ENCODE data around the gene PTDSS2.

DNA sequence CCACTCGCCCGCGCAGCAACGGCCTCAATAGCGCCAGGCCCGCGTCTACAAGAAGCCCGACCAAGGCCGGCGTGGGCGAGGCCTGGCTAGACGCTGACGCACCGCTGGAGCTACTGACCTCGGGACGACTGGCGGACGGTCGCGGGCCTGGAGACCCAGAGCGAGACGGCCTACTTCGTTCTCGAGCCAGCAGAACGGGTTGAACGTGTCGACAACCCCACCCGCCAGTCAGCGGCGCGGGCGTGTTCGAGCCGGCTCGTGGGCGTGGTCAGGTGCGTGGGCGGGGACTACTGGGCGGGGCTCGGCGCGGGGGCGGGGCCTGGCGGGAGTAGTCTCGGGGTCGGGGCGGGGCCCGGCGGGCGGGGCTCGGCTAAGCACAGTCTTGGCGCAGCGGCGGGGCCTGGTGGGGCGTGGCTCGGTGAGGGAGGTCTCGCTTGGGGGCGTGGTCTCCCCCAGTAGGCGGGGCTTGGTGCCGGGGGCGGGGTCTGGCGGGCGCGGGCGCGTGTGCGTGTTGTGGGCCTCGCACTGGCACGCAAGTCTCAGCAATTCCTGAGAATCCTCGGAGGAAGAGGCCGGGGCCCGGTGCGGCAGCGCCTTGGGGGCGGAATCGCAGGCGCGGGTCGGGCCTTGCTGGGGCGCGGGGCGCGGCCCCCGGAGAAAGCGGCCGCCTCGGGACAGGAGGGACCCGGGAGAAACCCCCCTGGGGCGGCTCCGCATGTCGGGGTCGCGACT lies 57.1 kb downstream of the PTDSS2 start, which contains the start of gene RNH1:
- TF ChIP-seq, protein P1, sequence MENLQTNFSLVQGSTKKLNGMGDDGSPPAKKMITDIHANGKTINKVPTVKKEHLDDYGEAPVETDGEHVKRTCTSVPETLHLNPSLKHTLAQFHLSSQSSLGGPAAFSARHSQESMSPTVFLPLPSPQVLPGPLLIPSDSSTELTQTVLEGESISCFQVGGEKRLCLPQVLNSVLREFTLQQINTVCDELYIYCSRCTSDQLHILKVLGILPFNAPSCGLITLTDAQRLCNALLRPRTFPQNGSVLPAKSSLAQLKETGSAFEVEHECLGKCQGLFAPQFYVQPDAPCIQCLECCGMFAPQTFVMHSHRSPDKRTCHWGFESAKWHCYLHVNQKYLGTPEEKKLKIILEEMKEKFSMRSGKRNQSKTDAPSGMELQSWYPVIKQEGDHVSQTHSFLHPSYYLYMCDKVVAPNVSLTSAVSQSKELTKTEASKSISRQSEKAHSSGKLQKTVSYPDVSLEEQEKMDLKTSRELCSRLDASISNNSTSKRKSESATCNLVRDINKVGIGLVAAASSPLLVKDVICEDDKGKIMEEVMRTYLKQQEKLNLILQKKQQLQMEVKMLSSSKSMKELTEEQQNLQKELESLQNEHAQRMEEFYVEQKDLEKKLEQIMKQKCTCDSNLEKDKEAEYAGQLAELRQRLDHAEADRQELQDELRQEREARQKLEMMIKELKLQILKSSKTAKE (IDR thresholded peaks at IDR 0.05; ENCODE audit: low read depth, poor library complexity, severe bottlenecking) = no peak
- peak; percentile 17; the same call in 1 of the 2 replicates for TF ChIP-seq LARP7 (IDR thresholded peaks at IDR 0.05)
- TF ChIP-seq ZNF384 (IDR thresholded peaks at IDR 0.05; ENCODE audit: borderline replicate concordance, low read depth, low read length) = no peak
- TF ChIP-seq TAF1 (IDR thresholded peaks at IDR 0.05; ENCODE audit: borderline replicate concordance, low read depth, low read length) = 0 out of 2 replicates have a peak, but pooled peaks have one; percentile 23
- TF ChIP-seq POLR2A (IDR thresholded peaks at IDR 0.05; ENCODE audit: low read depth, low read length) = peak; percentile 85
- TF ChIP-seq EZH2 (IDR thresholded peaks at IDR 0.05; ENCODE audit: borderline replicate concordance, control insufficient read depth, low read depth, low read length) = no peak
- no peak for TF ChIP-seq SIN3A (IDR thresholded peaks at IDR 0.05; ENCODE audit: low read depth, low read length)
- TF ChIP-seq, protein P2, sequence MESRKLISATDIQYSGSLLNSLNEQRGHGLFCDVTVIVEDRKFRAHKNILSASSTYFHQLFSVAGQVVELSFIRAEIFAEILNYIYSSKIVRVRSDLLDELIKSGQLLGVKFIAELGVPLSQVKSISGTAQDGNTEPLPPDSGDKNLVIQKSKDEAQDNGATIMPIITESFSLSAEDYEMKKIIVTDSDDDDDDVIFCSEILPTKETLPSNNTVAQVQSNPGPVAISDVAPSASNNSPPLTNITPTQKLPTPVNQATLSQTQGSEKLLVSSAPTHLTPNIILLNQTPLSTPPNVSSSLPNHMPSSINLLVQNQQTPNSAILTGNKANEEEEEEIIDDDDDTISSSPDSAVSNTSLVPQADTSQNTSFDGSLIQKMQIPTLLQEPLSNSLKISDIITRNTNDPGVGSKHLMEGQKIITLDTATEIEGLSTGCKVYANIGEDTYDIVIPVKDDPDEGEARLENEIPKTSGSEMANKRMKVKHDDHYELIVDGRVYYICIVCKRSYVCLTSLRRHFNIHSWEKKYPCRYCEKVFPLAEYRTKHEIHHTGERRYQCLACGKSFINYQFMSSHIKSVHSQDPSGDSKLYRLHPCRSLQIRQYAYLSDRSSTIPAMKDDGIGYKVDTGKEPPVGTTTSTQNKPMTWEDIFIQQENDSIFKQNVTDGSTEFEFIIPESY (IDR thresholded peaks at IDR 0.05) = no peak
- TF ChIP-seq NBN (IDR thresholded peaks at IDR 0.05) = no peak

All from GM12878 (cell line).